ENCODE measurements around the gene NUDT13.

GRCh38 chr10:73099141-73099540 lies 11.1 kb upstream of the NUDT13 start:
- TF ChIP-seq, protein P1, sequence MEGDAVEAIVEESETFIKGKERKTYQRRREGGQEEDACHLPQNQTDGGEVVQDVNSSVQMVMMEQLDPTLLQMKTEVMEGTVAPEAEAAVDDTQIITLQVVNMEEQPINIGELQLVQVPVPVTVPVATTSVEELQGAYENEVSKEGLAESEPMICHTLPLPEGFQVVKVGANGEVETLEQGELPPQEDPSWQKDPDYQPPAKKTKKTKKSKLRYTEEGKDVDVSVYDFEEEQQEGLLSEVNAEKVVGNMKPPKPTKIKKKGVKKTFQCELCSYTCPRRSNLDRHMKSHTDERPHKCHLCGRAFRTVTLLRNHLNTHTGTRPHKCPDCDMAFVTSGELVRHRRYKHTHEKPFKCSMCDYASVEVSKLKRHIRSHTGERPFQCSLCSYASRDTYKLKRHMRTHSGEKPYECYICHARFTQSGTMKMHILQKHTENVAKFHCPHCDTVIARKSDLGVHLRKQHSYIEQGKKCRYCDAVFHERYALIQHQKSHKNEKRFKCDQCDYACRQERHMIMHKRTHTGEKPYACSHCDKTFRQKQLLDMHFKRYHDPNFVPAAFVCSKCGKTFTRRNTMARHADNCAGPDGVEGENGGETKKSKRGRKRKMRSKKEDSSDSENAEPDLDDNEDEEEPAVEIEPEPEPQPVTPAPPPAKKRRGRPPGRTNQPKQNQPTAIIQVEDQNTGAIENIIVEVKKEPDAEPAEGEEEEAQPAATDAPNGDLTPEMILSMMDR (IDR thresholded peaks at IDR 0.05), result no peak
- TF ChIP-seq POLR2AphosphoS5 (IDR thresholded peaks at IDR 0.05), result no peak
- TF ChIP-seq POLR2A (IDR thresholded peaks at IDR 0.05), result no peak
